Fibroblast of pulmonary artery (primary cell): ENCODE measurements around the gene NOP9.

Experiments used
- DNase-seq: peaks from one replicate; pipeline ENCODE4 v3.0.0-alpha.2; 2010; ENCODE audit warnings: low read depth
- H3K4me3 ChIP-seq: replicated peaks from 2 replicates; pipeline ENCODE4 v1.5.1; 2011; ENCODE audit warnings: low read depth, mild to moderate bottlenecking, control low read depth, low read length, moderate library complexity
- CTCF ChIP-seq: IDR thresholded peaks from 2 replicates; pipeline ENCODE4 v1.5.1; 2011; ENCODE audit warnings: mild to moderate bottlenecking, control low read depth, low read length, inconsistent platforms; ENCODE audit errors: missing control alignments

Gene NOP9

GRCh38 chr14:24269910-24270536 is 29.6 kb upstream of the NOP9 start:
- no peak for TF ChIP-seq CTCF
- no peak overlapping the region for H3K4me3 ChIP-seq
- no peak for DNase-seq

GRCh38 chr14:24270537-24271133 is 29.0 kb upstream of the NOP9 start:
- H3K4me3 ChIP-seq = peak overlapping the region; percentile 78
- no peak for DNase-seq
- no peak for TF ChIP-seq CTCF

GRCh38 chr14:24271134-24271833 is 28.4 kb upstream of the NOP9 start, which contains the start of gene RABGGTA:
RABGGTA (minus strand) TSS chr14:24271597; CDS start chr14:24271115, 482 bp downstream.
- peak; percentile 92 for DNase-seq
- H3K4me3 ChIP-seq = peak within 1 kb of the TSS; percentile 78
- peak; percentile 59 for TF ChIP-seq CTCF

GRCh38 chr14:24271834-24272263 is 27.8 kb upstream of the NOP9 start:
- no peak for DNase-seq
- TF ChIP-seq CTCF = no peak
- H3K4me3 ChIP-seq = peak overlapping the region; percentile 78

GRCh38 chr14:24272467-24272866 is 27.2 kb upstream of the NOP9 start:
- DNase-seq = no peak
- H3K4me3 ChIP-seq = no peak overlapping the region
- no peak for TF ChIP-seq CTCF

GRCh38 chr14:24273422-24273998 is 26.1 kb upstream of the NOP9 start:
- no peak overlapping the region for H3K4me3 ChIP-seq
- TF ChIP-seq CTCF = peak; percentile 17
- no peak for DNase-seq
